HPDE6-E6E7 (cell line): ENCODE data around the gene BCR.
A peak's percentile ranks its signal among the peaks of the same experiment; 100 is the strongest.

Experiments used
- DNase-seq: peaks from one replicate; pipeline ENCODE4 v3.0.0; 2011; ENCODE audit warnings: missing footprints; ENCODE audit errors: extremely low spot score

The BCR gene

GRCh38 chr22:23276656-23277582 lies 96.6 kb downstream of the BCR start:
- DNase-seq: no peak

- no peak for DNase-seq
These were observed 97.4 kb downstream of the BCR start for GRCh38 chr22:23277583-23278295.

- DNase-seq: peak; percentile 92
These were observed 98.8 kb downstream of the BCR start for GRCh38 chr22:23278883-23279675.

- peak; percentile 37 for DNase-seq
These were observed 99.5 kb downstream of the BCR start for GRCh38 chr22:23279781-23280180.

- no peak for DNase-seq
These were observed 100.2 kb downstream of the BCR start for GRCh38 chr22:23280356-23281052.

GRCh38 chr22:23281053-23281405 lies 100.7 kb downstream of the BCR start:
- no peak for DNase-seq

- DNase-seq: peak; percentile 72
These were observed 101.2 kb downstream of the BCR start for GRCh38 chr22:23281406-23282088.

GRCh38 chr22:23282089-23282501 lies 101.8 kb downstream of the BCR start:
- peak; percentile 91 for DNase-seq

- no peak for DNase-seq
These were observed 102.2 kb downstream of the BCR start for GRCh38 chr22:23282516-23282915.

GRCh38 chr22:23282986-23283385 lies 102.7 kb downstream of the BCR start:
- DNase-seq: no peak

- DNase-seq: no peak
These were observed 103.5 kb downstream of the BCR start for GRCh38 chr22:23283591-23284503.

GRCh38 chr22:23284504-23285033 lies 104.3 kb downstream of the BCR start:
- DNase-seq: no peak

GRCh38 chr22:23285236-23285635 lies 104.9 kb downstream of the BCR start:
- DNase-seq: no peak

- no peak for DNase-seq
These were observed 105.4 kb downstream of the BCR start for GRCh38 chr22:23285734-23286133.

GRCh38 chr22:23286296-23286695 lies 106.0 kb downstream of the BCR start:
- DNase-seq: no peak

GRCh38 chr22:23287136-23288095 lies 107.1 kb downstream of the BCR start:
- DNase-seq: no peak

- no peak for DNase-seq
These were observed 108.2 kb downstream of the BCR start for GRCh38 chr22:23288301-23289129.

GRCh38 chr22:23289130-23289503 lies 108.8 kb downstream of the BCR start:
- no peak for DNase-seq
